Lower lobe of right lung (tissue), 2 donors: ENCODE measurements around the gene UBAC2. TPM values are rescaled to one million over a fixed set of nuclear protein-coding genes. Genes with fewer than 3 reads are reported as not detected.

Experiments
- ATAC-seq, 2 donors: fragments of 200-7000 bp; cut with Tn5 transposase; one replicate each; pipeline ENCODE4 v1.9.1; 2020 to 2022; ENCODE audit warnings: mild to moderate bottlenecking in 2 of 2, moderate library complexity in 2 of 2
- DNase-seq: peaks from one replicate; pipeline ENCODE4 v3.0.0-alpha.2; 2020
- H3K27ac ChIP-seq: fragments of 200-600 bp; one replicate; pipeline ENCODE4 v1.8.0; 2022
- H3K27me3 ChIP-seq: fragments of 200-600 bp; one replicate; pipeline ENCODE4 v1.8.0; 2022; ENCODE audit warnings: low read depth
- H3K36me3 ChIP-seq: fragments of 200-600 bp; one replicate; pipeline ENCODE4 v1.8.0; 2022; ENCODE audit warnings: mild to moderate bottlenecking
- H3K4me1 ChIP-seq: fragments of 200-600 bp; one replicate; pipeline ENCODE4 v1.8.0; 2022
- H3K4me3 ChIP-seq: fragments of 200-600 bp; one replicate; pipeline ENCODE4 v1.8.0; 2022; ENCODE audit warnings: mild to moderate bottlenecking
- H3K9me3 ChIP-seq: fragments of 200-600 bp; one replicate; pipeline ENCODE4 v1.8.0; 2022
- intact Hi-C: fragments of 100-400 bp; cut with DNase I; formaldehyde crosslinking; loops from one replicate; pipeline ENCODE4 v1.11.0; 2022
- total RNA-seq: library from RNA; stranded (reverse); fragmentation: NEBNext Ultra II Directional; extraction: Animal tissue kit (Norgen Biotek cat#: 25700); gene quantifications from one replicate; pipeline ENCODE4 v1.2.1, GENCODE V29; 2021
- TF ChIP-seq, protein P1 (sequence below): fragments of 200-600 bp; IDR thresholded peaks from one replicate; pipeline ENCODE4 v1.8.0; 2022; ENCODE audit warnings: antibody characterized with exemption, mild to moderate bottlenecking
- donor health status: DM: no; HTN: yes; CAD: no; lungs with severe emphysema.

Gene UBAC2
- total RNA-seq, 1 donor from 2014 or later, result 44.5 TPM

DNA sequence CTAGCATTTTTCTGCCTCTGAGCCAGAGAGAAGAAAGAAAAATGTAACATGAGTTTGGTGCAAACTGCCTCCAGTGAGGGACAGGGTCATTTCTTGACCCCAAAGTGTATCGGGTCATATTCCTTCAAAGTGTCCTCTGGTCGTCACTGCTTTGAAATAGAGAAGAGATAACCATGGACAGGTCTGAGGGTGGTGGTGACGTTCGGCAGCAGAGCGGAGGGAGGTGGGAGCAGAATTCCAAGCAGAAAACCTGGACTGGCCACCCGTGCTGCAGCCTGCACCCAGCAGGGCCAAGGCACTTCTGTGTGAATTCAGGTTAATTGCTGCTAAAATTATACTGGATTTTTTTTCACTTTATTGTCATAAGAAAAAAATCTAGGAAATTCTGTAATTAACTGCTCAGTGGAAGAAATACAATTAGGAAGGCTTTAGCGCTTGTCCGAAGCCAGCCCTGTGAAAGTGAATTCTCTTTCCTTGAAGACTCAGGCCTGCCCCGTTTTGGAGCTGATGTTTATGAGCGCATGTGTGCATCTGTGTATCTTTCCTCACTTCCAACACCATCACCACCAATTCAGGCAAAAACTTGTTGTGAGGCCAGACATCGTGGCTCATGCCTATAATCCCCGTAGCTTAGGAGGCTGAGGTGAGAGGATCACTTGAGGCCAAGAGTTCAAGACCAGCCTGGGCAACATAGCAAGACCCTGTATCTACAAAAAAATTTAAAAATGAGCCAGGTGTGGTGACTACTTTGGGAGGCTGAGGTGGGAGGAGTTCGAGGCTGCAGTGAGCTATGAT, 37.9 kb upstream of the UBAC2 start:
- Histone ChIP-seq H3K4me1 (no peaks in the 10 kb centered on the region), H3K27ac (no peak overlapping the region), H3K27me3 (peaks cover 21% of the 10 kb centered on the region), H3K4me3 (no peak overlapping the region), H3K36me3 (no peaks in the 10 kb centered on the region), H3K9me3 (no peaks in the 10 kb centered on the region)
- DNase-seq, result no peak
- TF ChIP-seq, protein P1, sequence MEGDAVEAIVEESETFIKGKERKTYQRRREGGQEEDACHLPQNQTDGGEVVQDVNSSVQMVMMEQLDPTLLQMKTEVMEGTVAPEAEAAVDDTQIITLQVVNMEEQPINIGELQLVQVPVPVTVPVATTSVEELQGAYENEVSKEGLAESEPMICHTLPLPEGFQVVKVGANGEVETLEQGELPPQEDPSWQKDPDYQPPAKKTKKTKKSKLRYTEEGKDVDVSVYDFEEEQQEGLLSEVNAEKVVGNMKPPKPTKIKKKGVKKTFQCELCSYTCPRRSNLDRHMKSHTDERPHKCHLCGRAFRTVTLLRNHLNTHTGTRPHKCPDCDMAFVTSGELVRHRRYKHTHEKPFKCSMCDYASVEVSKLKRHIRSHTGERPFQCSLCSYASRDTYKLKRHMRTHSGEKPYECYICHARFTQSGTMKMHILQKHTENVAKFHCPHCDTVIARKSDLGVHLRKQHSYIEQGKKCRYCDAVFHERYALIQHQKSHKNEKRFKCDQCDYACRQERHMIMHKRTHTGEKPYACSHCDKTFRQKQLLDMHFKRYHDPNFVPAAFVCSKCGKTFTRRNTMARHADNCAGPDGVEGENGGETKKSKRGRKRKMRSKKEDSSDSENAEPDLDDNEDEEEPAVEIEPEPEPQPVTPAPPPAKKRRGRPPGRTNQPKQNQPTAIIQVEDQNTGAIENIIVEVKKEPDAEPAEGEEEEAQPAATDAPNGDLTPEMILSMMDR, result no peak
- intact Hi-C loops, result no loop called here
- ATAC-seq, result no peak

DNA sequence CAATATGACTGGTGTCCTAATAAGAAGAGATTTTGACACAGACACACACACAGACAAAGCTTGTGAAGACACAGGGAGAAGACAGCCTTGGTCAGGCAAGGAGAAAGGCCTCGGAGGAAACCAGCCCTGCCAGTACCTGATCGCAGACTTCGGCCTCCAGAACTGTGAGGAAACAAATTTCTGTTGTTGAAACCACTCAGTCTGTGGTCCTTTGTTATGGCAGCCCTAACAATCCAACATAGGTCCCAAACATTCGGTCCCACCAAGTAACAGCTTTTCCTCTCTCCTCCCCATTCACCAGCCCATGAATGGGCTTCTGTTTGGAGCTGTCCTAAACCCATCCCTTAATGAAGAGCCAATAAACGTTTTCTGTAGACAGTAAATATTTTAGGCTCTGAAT, 36.4 kb upstream of the UBAC2 start:
- no peak overlapping the region for H3K4me3 ChIP-seq
- H3K36me3 ChIP-seq, result no peaks in the 10 kb centered on the region
- no peak for ATAC-seq
- H3K9me3 ChIP-seq, result no peaks in the 10 kb centered on the region
- intact Hi-C loops, result no loop called here
- no peak overlapping the region for H3K27ac ChIP-seq
- H3K27me3 ChIP-seq, result peaks cover 8% of the 10 kb centered on the region
- no peak for DNase-seq
- TF ChIP-seq, protein P1, result no peak
- no peaks in the 10 kb centered on the region for H3K4me1 ChIP-seq

DNA sequence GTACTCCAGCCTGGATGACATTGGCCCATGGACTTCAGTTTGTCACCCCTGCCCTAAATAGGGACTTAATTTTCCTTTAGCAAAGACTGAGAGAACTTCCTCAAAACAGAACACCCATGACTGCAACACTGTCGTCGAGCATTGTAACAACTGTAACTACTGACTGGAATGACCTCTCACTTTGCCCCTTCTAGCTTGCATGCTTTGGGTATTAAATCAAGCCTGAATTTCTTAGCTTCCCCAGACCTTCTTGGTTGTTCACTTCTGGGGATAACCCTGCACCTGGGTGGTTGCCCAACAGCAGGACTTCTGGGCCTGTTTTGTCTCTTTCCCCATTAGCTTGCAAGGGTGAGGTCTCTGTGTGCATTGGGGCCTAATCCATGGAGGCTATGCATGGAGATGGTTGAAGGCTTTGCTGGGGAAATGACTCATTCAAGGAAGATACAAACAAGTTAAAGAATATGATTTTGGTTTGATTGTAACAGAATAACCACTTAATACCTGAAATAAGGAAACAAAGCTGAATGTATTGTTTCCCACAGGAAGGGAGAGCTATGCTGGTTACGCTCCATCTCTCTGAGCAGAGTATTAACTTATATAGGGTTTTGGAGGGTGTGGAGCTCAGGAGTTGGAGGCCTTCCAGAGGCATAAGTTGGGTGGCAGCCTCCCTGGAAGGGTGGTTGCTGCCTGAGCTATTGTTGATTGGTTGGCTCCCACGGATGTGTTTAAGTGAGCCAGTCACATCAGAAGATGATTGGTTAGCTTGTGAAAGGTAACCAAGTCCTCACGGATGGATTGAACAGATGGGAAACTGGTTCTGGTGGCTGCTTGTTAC, 34.7 kb upstream of the UBAC2 start:
- no peaks in the 10 kb centered on the region for H3K36me3 ChIP-seq
- intact Hi-C loops, result no loop called here
- ATAC-seq (no peak), DNase-seq (no peak)
- H3K4me3 ChIP-seq, result no peak overlapping the region
- TF ChIP-seq, protein P1, result no peak
- H3K9me3 ChIP-seq, result no peaks in the 10 kb centered on the region
- H3K27ac ChIP-seq, result no peak overlapping the region
- H3K4me1 ChIP-seq, result no peaks in the 10 kb centered on the region
- H3K27me3 ChIP-seq, result no peaks in the 10 kb centered on the region

DNA sequence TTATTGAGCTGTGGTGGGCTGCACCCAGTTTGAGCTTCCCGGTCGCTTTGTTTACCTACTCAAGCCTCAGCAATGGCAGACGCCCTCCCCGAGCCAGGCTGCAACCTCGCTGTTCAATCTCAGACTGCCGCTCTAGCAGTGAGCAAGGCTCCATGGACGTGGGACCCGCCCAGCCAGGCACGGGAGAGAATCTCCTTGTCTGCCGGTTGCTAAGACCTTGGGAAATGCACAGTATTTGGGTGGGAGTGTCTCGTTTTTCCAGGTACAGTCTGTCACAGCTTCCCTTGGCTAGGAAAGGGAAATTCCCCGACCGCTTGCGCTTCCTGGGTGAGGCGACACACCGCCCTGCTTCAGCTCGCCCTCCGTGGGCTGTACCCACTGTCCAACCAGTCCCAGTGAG, 27.7 kb upstream of the UBAC2 start:
- H3K36me3 ChIP-seq, result no peaks in the 10 kb centered on the region
- ATAC-seq, result no peak
- no peak for DNase-seq
- H3K4me1 ChIP-seq, result peaks cover 5% of the 10 kb centered on the region
- TF ChIP-seq, protein P1, result no peak
- H3K4me3 ChIP-seq, result no peak overlapping the region
- H3K9me3 ChIP-seq, result no peaks in the 10 kb centered on the region
- peaks cover 17% of the 10 kb centered on the region for H3K27me3 ChIP-seq
- intact Hi-C loops, result no loop called here
- H3K27ac ChIP-seq, result no peak overlapping the region

DNA sequence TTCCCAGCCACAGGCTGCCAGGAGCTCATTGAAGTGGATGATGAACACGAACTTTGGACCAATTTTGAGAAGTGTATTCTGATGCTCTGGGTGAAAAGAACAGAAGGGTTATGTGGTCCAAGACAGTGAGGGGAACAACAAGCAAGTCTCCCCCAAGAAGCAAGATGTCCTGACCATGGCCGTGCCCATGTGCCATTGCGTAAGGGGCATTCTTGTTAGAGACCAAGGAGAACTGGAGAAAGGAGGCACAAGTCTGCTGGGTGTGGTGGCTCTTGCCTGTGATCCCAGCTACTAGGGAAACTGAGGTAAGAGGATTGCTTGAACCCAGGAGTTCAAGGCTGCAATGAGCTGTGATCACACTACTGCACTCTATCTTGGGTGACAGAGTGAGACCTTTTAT, 27.0 kb upstream of the UBAC2 start:
- Histone ChIP-seq H3K4me3 (no peak overlapping the region), H3K36me3 (no peaks in the 10 kb centered on the region), H3K27ac (no peak overlapping the region), H3K27me3 (peaks cover 17% of the 10 kb centered on the region), H3K4me1 (peaks cover 5% of the 10 kb centered on the region), H3K9me3 (no peaks in the 10 kb centered on the region)
- TF ChIP-seq, protein P1, result no peak
- DNase-seq, result no peak
- intact Hi-C loops, result no loop called here
- no peak for ATAC-seq
